ENCODE measurements around the gene PDP2. TPM values are rescaled to one million over a fixed set of nuclear protein-coding genes. Genes with fewer than 3 reads are reported as not detected.

PDP2 gene
- total and polyA plus RNA-seq, 9 of the 15 experiments (the other 6 are each of a cell fraction or from before 2014, with no cell fraction given): 2.5 to 24.3 (median 7.2) TPM

GRCh38 chr16:66872559-66872942 is 7.8 kb upstream of the PDP2 start:
- WGBS (ENCODE audit: insufficient coverage, low coverage, missing lambda C conversion rate): 39% methylated on average over 4 of the region's 4 CpGs
- H3K27ac ChIP-seq (ENCODE audit: extremely low read depth, low read depth, low read length): peak overlapping the region; percentile 68; the same call in 1 of the 3 replicates
- H3K9me1 ChIP-seq (ENCODE audit: control insufficient read depth, insufficient read depth, low read length): peaks cover 2% of the 10 kb centered on the region
- POLR2A ChIA-PET: interaction anchor here (0.6 to 1.2 kb wide), 7 partner anchors 9 to 466 kb away, joined by 3 to 4 read pairs (median 3); no protein-coding TSS in a partner anchor
- CTCF ChIA-PET (ENCODE audit: low intra/inter-chr PET ratio): no interaction called here
- DNase-seq (ENCODE audit: extremely low read depth in 1 of 4, low spot score in 3 of 4): no peak
- H3K36me3 ChIP-seq (ENCODE audit: control insufficient read depth, insufficient read depth, low read length): no peaks in the 10 kb centered on the region
- peaks cover 5 to 16% of the 10 kb centered on the region in 2 experiments; a peak in 3 of 5 replicates for H3K4me1 ChIP-seq (replicated peaks in 1 of 2; ENCODE audit: control insufficient read depth in 2 of 2, insufficient read depth in 2 of 2, low read length in 2 of 2)
- ATAC-seq: no peak
- H4K20me1 ChIP-seq (replicated peaks; ENCODE audit: control insufficient read depth, insufficient read depth, low read length): no peaks in the 10 kb centered on the region
- H3K79me2 ChIP-seq (ENCODE audit: control insufficient read depth, insufficient read depth, low read length): no peaks in the 10 kb centered on the region
- intact Hi-C loops (cut with micrococcal nuclease) (loop anchor here (2.0 kb wide), 1 partner anchor 212 kb away; no protein-coding TSS in a partner anchor), in situ Hi-C loops (cut with MboI) (no loop called here)
- BruUV-seq (replicated peaks): no TSS peak
- H3K4me2 ChIP-seq (ENCODE audit: insufficient read depth, low read length): peak overlapping the region; percentile 84
- no peaks in the 10 kb centered on the region for H3K9me3 ChIP-seq (replicated peaks; ENCODE audit: control insufficient read depth, insufficient read depth, low read depth, low read length)
- no peak for FAIRE-seq
- no peaks in the 10 kb centered on the region for H3K27me3 ChIP-seq (ENCODE audit: control insufficient read depth in 2 of 2, insufficient read depth in 2 of 2, low read length in 2 of 2)
- peak overlapping the region; percentile 66 to 88; a peak in 3 of 4 replicates for H3K9ac ChIP-seq (ENCODE audit: insufficient read depth in 1 of 2, low read depth in 2 of 2, low read length in 2 of 2)
- peak overlapping the region; percentile 20 for H3K4me3 ChIP-seq
- H2AFZ ChIP-seq (ENCODE audit: low read depth, low read length): peak overlapping the region; percentile 92
- no peak for TF ChIP-seq CEBPZ (IDR thresholded peaks at IDR 0.05; ENCODE audit: borderline replicate concordance, low read depth, low read length)
- peak; percentile 88 for TF ChIP-seq CEBPB (tag; IDR thresholded peaks at IDR 0.05)
- TF ChIP-seq MCM5 (IDR thresholded peaks at IDR 0.05; ENCODE audit: low read depth): no peak
- TF ChIP-seq HBP1 (CRISPR knock-in tag; IDR thresholded peaks at IDR 0.05): no peak
- no peak for TF ChIP-seq ZNF318 (IDR thresholded peaks at IDR 0.05; ENCODE audit: borderline replicate concordance in 1 of 2, low read depth in 1 of 2)
- TF ChIP-seq TGIF2 (CRISPR knock-in tag; IDR thresholded peaks at IDR 0.05): no peak
- no peak for TF ChIP-seq ZZZ3 (IDR thresholded peaks at IDR 0.05)
- TF ChIP-seq GTF2E2 (tag; IDR thresholded peaks at IDR 0.05): 0 out of 2 replicates have a peak, but pooled peaks have one; percentile 41
- no peak for TF ChIP-seq PTBP1 (IDR thresholded peaks at IDR 0.05; ENCODE audit: low read depth, low read length)

Measured in K562 (cell line).